Left ventricle myocardium inferior (tissue), 1 donor: Measurements from ENCODE around the gene DELE1. TPM values are rescaled to one million over a fixed set of nuclear protein-coding genes. Genes with fewer than 3 reads are reported as not detected.

Experiments used
- DNase-seq: peaks from one replicate; pipeline ENCODE4 v3.0.0-alpha.2; 2020
- H3K27ac ChIP-seq: fragments of 200-600 bp; replicated peaks from 2 replicates; pipeline ENCODE4 v1.8.0; 2021
- H3K27me3 ChIP-seq: fragments of 200-600 bp; 2 replicates; pipeline ENCODE4 v1.8.0; 2021; ENCODE audit warnings: low read depth
- H3K36me3 ChIP-seq: fragments of 200-600 bp; 2 replicates; pipeline ENCODE4 v1.8.0; 2021
- H3K4me1 ChIP-seq: fragments of 200-600 bp; 2 replicates; pipeline ENCODE4 v1.8.0; 2021
- H3K4me3 ChIP-seq: fragments of 200-600 bp; 2 replicates; pipeline ENCODE4 v1.8.0; 2021; ENCODE audit warnings: mild to moderate bottlenecking, moderate library complexity
- H3K9me3 ChIP-seq: fragments of 200-600 bp; replicated peaks from 2 replicates; pipeline ENCODE4 v1.8.0; 2021
- intact Hi-C: fragments of 100-400 bp; cut with micrococcal nuclease; formaldehyde crosslinking; loops from one replicate; pipeline ENCODE4 v1.11.0; 2022
- total RNA-seq: library from RNA; stranded (reverse); fragmentation: NEBNext Ultra II Directional; extraction: Animal tissue kit (Norgen Biotek cat#: 25700); gene quantifications from one replicate; pipeline ENCODE4 v1.2.1, GENCODE V29; 2021
- TF ChIP-seq, protein P1 (sequence below): fragments of 200-600 bp; IDR thresholded peaks from 2 replicates; pipeline ENCODE4 v1.8.0; 2021; ENCODE audit warnings: antibody characterized with exemption, mild to moderate bottlenecking, borderline replicate concordance
- donor health status: DM: no; HTN: yes; CAD: no; lungs with severe emphysema.

The DELE1 gene
- total RNA-seq, 1 donor from 2014 or later, result 125 TPM

DNA sequence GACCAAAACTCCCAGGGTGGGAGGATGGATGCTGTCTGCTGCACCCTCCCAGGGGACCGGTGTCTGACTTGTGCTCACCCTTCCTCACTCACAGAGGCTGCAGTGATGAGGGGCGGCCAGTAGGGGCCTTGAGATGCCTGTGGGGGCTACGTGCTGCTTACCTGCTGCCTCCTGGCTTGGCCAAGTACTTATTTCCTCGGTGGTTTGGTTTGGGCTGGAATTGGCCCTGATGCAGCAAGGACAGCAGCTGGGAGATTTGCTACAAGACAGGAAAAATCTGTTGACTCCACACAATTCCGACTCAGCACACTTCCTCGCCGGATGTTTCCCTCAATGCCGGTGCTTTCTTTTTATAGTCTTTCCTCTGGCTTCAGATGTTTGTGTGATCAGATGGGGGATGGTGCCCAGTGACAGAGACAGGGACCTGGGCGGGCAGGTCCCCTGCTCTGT, 27.7 kb downstream of the DELE1 start:
- TF ChIP-seq, protein P1, sequence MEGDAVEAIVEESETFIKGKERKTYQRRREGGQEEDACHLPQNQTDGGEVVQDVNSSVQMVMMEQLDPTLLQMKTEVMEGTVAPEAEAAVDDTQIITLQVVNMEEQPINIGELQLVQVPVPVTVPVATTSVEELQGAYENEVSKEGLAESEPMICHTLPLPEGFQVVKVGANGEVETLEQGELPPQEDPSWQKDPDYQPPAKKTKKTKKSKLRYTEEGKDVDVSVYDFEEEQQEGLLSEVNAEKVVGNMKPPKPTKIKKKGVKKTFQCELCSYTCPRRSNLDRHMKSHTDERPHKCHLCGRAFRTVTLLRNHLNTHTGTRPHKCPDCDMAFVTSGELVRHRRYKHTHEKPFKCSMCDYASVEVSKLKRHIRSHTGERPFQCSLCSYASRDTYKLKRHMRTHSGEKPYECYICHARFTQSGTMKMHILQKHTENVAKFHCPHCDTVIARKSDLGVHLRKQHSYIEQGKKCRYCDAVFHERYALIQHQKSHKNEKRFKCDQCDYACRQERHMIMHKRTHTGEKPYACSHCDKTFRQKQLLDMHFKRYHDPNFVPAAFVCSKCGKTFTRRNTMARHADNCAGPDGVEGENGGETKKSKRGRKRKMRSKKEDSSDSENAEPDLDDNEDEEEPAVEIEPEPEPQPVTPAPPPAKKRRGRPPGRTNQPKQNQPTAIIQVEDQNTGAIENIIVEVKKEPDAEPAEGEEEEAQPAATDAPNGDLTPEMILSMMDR, result peak; percentile 56
- intact Hi-C loops, result loop anchor here (10.0 kb wide), 1 partner anchor 57 kb away; no protein-coding TSS in a partner anchor
- H3K27ac ChIP-seq, result peak overlapping the region; percentile 88
- peaks cover 18% of the 10 kb centered on the region for H3K36me3 ChIP-seq
- H3K9me3 ChIP-seq, result no peaks in the 10 kb centered on the region
- no peak for DNase-seq
- H3K4me1 ChIP-seq, result peaks cover 80% of the 10 kb centered on the region
- H3K27me3 ChIP-seq, result no peaks in the 10 kb centered on the region
- H3K4me3 ChIP-seq, result peak overlapping the region; percentile 65

DNA sequence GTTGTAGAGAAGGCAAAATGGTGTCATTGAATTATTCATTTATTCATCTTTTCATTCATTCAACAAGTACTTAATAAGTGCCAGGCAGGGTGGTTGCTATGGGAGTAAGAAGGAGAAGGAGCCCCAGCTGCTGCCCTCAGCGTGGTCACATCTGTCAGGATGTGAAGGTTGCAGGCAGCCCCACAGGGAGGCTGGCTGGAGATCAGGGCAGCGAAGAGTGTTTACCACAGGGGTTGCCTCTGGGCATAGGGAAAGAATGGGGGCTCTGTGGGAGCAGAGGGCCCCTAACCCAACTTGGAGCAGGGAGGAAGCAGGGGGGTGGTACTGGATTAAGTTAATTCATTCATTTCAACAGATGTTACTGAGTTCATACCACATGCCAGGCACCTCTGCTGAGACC, 28.3 kb downstream of the DELE1 start:
- H3K27me3 ChIP-seq, result no peaks in the 10 kb centered on the region
- peak overlapping the region; percentile 88 for H3K27ac ChIP-seq
- TF ChIP-seq, protein P1, result no peak
- peaks cover 80% of the 10 kb centered on the region for H3K4me1 ChIP-seq
- H3K36me3 ChIP-seq, result peaks cover 18% of the 10 kb centered on the region
- intact Hi-C loops, result loop anchor here (10.0 kb wide), 1 partner anchor 57 kb away; no protein-coding TSS in a partner anchor
- no peaks in the 10 kb centered on the region for H3K9me3 ChIP-seq
- H3K4me3 ChIP-seq, result peak overlapping the region; percentile 65
- no peak for DNase-seq

DNA sequence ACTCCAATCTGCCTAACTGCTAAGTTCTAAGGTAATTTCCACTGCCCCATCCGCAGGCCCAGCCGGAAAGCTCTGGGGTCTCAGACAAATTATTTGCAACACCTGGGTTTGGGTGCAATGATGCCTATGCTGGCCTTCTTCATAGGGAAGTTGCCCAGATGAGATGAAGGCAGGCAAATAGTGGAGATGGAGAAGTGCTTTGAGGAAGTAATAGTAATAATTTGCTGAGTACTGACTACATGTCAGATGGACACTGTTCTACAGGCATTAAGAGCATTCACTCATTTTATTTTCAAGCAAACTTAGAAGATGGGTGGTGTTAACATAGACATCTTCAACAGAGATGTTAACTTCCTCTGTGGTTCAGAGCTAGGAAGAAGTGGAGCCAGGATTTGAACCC, 30.5 kb downstream of the DELE1 start:
- peak overlapping the region; percentile 65 for H3K4me3 ChIP-seq

DNA sequence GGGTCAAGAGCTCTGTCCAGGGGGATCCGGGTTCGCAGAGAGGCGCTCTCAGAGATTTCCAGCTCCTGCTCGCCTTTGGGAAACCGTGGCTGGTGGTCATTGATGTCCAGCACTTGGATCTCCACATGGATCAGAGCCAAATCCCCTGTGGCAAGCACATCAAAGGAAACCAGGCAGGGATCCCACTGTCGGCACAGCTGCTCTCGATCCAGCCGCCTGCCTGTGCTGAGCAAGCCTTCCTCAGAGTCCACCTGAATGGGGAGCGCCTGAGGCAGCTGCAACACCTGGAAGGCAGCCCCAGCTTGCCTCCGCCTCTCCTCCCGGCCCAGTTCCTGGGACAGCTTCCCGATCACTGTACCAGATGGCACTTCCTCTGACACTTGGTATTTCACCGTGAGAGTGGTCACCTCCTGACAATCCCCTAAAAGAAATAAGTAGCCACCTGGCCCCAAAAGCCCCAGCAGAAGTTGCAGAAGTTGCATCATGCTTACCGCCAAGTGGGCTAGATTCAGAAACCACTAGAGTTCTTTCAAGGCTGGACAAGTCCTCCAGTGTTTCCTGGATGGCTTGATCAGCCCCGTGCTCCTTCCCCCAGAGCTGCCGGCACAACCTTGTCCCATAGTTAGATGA, 33.8 kb downstream of the DELE1 start:
- Histone ChIP-seq H3K4me3 (peak overlapping the region; percentile 65), H3K27ac (peak overlapping the region; percentile 88), H3K4me1 (peaks cover 72% of the 10 kb centered on the region), H3K9me3 (no peaks in the 10 kb centered on the region), H3K27me3 (no peaks in the 10 kb centered on the region), H3K36me3 (no peaks in the 10 kb centered on the region)
- TF ChIP-seq, protein P1, result no peak
- DNase-seq, result no peak
- intact Hi-C loops, result loop anchor here (10.0 kb wide), 1 partner anchor 63 kb away; no protein-coding TSS in a partner anchor

More for the DNA sequence above, 30.5 kb downstream of the DELE1 start:
- H3K9me3 ChIP-seq, result no peaks in the 10 kb centered on the region
- H3K27ac ChIP-seq, result peak overlapping the region; percentile 88
- H3K27me3 ChIP-seq, result no peaks in the 10 kb centered on the region
- no peak for DNase-seq
- intact Hi-C loops, result loop anchor here (10.0 kb wide), 1 partner anchor 59 kb away; no protein-coding TSS in a partner anchor
- peaks cover 80% of the 10 kb centered on the region for H3K4me1 ChIP-seq
- peaks cover 14% of the 10 kb centered on the region for H3K36me3 ChIP-seq
- TF ChIP-seq, protein P1, result no peak

DNA sequence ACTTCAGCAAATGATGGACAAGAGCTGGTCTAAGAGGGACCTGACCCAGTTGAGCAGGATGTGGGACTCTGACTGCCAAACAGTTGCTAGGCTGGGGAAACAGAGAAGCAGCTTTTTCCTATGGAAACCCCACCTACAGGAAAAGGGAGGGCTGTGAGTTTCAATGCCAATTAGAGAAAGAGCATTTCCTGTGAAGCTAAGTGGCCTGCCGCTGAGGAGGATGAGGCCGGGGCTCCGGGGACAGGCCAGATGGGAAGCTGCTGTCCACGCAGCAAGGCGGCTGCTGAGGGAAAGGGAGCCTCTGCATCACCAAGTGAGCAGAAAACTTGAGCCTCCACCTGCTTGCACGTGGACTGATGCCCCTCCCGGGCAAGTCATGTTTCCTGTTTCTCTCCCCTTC, 34.4 kb downstream of the DELE1 start, which contains the start of gene PCDH12:
Gene PCDH12 (minus strand): TSS at position 90 of the 400 bp plus-strand sequence. CDS start 351 bp downstream, outside the sequence.
- H3K27me3 ChIP-seq, result no peaks in the 10 kb centered on the region
- H3K9me3 ChIP-seq, result no peaks in the 10 kb centered on the region
- peak within 1 kb of the TSS; percentile 65 for H3K4me3 ChIP-seq
- intact Hi-C loops, result loop anchor here (10.0 kb wide), 1 partner anchor 63 kb away; no protein-coding TSS in a partner anchor
- H3K4me1 ChIP-seq, result peaks cover 65% of the 10 kb centered on the region
- TF ChIP-seq, protein P1, result no peak
- no peaks in the 10 kb centered on the region for H3K36me3 ChIP-seq
- DNase-seq, result peak; percentile 61
- peak within 1 kb of the TSS; percentile 88 for H3K27ac ChIP-seq
